Measurements from ENCODE around the gene IFITM10.

DNA sequence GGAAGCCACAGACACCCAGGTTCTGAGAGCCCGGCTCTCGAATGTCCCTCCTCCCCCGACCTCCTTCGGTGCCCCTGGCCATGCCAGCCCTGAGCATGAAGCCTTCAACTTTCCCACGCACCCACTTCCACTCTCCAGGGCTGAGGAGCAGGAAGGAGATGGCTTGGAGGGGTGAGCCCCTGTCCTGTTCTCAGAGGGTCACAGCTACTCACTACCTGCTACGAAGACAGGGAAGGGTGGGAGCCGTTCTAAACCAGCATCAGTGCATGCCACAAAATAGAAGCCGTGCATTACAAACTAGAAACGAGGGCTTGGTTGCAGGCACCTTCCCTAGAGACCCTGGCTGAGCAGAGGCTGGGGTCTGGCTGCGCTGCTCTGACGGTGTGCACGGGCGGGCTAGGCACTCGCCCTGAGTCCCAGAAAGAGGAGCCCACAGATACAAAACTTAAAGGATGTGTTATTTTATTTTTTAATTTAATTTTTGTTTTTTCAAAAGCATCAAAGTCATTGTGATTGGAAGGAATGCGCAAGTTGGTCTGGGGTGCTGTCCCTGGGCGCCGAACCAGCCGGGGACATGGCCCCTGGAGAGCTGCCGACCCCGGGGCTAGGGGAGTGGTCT lies 57.6 kb downstream of the IFITM10 start:
- TF ChIP-seq ZNF704 (tag by site-specific recombination; IDR thresholded peaks at IDR 0.05) (no peak), ZNF423 (tag by site-specific recombination; IDR thresholded peaks at IDR 0.05) (no peak), PRDM1 (tag by site-specific recombination; IDR thresholded peaks at IDR 0.05) (no peak), ZNF791 (tag by site-specific recombination; IDR thresholded peaks at IDR 0.05) (no peak), ZNF830 (tag by site-specific recombination; IDR thresholded peaks at IDR 0.05; ENCODE audit: low read depth) (no peak), ZNF121 (tag by site-specific recombination; IDR thresholded peaks at IDR 0.05) (no peak), ZNF19 (tag by site-specific recombination; IDR thresholded peaks at IDR 0.05; ENCODE audit: low read depth) (no peak), ZBTB17 (tag by site-specific recombination; IDR thresholded peaks at IDR 0.05) (no peak), ZNF169 (tag by site-specific recombination; IDR thresholded peaks at IDR 0.05) (no peak)
- TF ChIP-seq, protein P1, sequence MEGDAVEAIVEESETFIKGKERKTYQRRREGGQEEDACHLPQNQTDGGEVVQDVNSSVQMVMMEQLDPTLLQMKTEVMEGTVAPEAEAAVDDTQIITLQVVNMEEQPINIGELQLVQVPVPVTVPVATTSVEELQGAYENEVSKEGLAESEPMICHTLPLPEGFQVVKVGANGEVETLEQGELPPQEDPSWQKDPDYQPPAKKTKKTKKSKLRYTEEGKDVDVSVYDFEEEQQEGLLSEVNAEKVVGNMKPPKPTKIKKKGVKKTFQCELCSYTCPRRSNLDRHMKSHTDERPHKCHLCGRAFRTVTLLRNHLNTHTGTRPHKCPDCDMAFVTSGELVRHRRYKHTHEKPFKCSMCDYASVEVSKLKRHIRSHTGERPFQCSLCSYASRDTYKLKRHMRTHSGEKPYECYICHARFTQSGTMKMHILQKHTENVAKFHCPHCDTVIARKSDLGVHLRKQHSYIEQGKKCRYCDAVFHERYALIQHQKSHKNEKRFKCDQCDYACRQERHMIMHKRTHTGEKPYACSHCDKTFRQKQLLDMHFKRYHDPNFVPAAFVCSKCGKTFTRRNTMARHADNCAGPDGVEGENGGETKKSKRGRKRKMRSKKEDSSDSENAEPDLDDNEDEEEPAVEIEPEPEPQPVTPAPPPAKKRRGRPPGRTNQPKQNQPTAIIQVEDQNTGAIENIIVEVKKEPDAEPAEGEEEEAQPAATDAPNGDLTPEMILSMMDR (tag by site-specific recombination; IDR thresholded peaks at IDR 0.05): no peak
- TF ChIP-seq, protein P2, sequence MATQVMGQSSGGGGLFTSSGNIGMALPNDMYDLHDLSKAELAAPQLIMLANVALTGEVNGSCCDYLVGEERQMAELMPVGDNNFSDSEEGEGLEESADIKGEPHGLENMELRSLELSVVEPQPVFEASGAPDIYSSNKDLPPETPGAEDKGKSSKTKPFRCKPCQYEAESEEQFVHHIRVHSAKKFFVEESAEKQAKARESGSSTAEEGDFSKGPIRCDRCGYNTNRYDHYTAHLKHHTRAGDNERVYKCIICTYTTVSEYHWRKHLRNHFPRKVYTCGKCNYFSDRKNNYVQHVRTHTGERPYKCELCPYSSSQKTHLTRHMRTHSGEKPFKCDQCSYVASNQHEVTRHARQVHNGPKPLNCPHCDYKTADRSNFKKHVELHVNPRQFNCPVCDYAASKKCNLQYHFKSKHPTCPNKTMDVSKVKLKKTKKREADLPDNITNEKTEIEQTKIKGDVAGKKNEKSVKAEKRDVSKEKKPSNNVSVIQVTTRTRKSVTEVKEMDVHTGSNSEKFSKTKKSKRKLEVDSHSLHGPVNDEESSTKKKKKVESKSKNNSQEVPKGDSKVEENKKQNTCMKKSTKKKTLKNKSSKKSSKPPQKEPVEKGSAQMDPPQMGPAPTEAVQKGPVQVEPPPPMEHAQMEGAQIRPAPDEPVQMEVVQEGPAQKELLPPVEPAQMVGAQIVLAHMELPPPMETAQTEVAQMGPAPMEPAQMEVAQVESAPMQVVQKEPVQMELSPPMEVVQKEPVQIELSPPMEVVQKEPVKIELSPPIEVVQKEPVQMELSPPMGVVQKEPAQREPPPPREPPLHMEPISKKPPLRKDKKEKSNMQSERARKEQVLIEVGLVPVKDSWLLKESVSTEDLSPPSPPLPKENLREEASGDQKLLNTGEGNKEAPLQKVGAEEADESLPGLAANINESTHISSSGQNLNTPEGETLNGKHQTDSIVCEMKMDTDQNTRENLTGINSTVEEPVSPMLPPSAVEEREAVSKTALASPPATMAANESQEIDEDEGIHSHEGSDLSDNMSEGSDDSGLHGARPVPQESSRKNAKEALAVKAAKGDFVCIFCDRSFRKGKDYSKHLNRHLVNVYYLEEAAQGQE (tag by site-specific recombination; IDR thresholded peaks at IDR 0.05): no peak
- TF ChIP-seq, protein P3, sequence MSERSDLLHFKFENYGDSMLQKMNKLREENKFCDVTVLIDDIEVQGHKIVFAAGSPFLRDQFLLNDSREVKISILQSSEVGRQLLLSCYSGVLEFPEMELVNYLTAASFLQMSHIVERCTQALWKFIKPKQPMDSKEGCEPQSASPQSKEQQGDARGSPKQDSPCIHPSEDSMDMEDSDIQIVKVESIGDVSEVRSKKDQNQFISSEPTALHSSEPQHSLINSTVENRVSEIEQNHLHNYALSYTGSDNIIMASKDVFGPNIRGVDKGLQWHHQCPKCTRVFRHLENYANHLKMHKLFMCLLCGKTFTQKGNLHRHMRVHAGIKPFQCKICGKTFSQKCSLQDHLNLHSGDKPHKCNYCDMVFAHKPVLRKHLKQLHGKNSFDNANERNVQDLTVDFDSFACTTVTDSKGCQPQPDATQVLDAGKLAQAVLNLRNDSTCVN (tag by site-specific recombination; optimal IDR thresholded peaks at IDR 0.05): no peak
- TF ChIP-seq, protein P4, sequence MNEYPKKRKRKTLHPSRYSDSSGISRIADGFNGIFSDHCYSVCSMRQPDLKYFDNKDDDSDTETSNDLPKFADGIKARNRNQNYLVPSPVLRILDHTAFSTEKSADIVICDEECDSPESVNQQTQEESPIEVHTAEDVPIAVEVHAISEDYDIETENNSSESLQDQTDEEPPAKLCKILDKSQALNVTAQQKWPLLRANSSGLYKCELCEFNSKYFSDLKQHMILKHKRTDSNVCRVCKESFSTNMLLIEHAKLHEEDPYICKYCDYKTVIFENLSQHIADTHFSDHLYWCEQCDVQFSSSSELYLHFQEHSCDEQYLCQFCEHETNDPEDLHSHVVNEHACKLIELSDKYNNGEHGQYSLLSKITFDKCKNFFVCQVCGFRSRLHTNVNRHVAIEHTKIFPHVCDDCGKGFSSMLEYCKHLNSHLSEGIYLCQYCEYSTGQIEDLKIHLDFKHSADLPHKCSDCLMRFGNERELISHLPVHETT (tag by site-specific recombination; IDR thresholded peaks at IDR 0.05): no peak
- TF ChIP-seq, protein P5, sequence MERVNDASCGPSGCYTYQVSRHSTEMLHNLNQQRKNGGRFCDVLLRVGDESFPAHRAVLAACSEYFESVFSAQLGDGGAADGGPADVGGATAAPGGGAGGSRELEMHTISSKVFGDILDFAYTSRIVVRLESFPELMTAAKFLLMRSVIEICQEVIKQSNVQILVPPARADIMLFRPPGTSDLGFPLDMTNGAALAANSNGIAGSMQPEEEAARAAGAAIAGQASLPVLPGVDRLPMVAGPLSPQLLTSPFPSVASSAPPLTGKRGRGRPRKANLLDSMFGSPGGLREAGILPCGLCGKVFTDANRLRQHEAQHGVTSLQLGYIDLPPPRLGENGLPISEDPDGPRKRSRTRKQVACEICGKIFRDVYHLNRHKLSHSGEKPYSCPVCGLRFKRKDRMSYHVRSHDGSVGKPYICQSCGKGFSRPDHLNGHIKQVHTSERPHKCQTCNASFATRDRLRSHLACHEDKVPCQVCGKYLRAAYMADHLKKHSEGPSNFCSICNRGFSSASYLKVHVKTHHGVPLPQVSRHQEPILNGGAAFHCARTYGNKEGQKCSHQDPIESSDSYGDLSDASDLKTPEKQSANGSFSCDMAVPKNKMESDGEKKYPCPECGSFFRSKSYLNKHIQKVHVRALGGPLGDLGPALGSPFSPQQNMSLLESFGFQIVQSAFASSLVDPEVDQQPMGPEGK (tag by site-specific recombination; IDR thresholded peaks at IDR 0.05): no peak

Measured in HEK293 (cell line).